ENCODE data around the gene KRTAP1-4.
"Not testable (repeated sequence)": the region's sequence is repeated elsewhere in the genome, so short reads cannot be mapped to it uniquely, and the experiment has no call there.

Gene KRTAP1-4

DNA sequence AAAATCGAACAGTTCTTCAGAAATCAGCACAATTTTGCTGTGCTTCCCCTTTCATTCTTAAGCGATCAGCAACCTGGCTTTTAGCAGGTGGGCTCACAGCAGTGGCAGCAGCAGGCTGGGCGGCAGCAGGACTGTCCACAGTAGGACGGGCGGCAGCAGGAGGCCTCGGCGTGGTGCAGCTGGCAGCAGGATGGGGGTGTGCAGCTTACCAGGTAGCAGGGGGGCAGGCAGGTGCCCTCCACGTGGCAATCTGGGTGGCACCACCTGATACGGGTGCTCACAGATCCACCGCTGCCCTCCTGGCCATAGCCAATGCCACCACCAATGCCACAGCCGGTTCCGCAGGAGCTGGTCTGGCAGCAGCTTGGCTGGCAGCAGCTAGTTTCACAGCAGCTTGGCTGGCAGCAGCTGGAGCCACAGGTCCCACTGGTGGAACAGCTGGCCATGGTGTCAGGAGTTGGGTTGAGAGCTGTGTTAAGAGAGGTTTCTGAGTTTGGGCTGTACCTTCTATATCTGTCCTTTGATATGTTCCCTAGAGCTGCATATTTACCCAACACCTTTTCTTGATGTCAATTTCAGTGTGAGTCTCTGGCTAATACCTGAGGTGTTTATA, at the start of gene KRTAP1-4:
KRTAP1-4 (minus strand) TSS at position 563 of the 613 bp plus-strand sequence; CDS start at position 446, 117 bp downstream.
- Histone ChIP-seq H3K4me3 (ENCODE audit: insufficient read length, low read depth) (no peak within 1 kb of the TSS), H3K9me3 (ENCODE audit: insufficient read depth, low read length) (no peaks in the 10 kb centered on the region), H3K27me3 (ENCODE audit: insufficient read depth, insufficient read length) (no peaks in the 10 kb centered on the region), H3K9ac (ENCODE audit: insufficient read length, low read depth) (no peak within 1 kb of the TSS), H3K36me3 (ENCODE audit: insufficient read depth, insufficient read length, low read length) (no peaks in the 10 kb centered on the region), H3K4me1 (ENCODE audit: insufficient read depth, insufficient read length) (no peaks in the 10 kb centered on the region)
- DNase-seq (ENCODE audit: low read depth, low spot score): no peak
- no peak for TF ChIP-seq YY1 (IDR thresholded peaks at IDR 0.05; ENCODE audit: insufficient read depth, insufficient read length)

- no peaks in the 10 kb centered on the region for H3K27me3 ChIP-seq (ENCODE audit: insufficient read depth, insufficient read length)
- TF ChIP-seq SUZ12 (IDR thresholded peaks at IDR 0.05; ENCODE audit: extremely low read depth, insufficient read depth, insufficient read length) (no peak), YY1 (IDR thresholded peaks at IDR 0.05; ENCODE audit: insufficient read depth, insufficient read length) (no peak), ZNF274 (IDR thresholded peaks at IDR 0.05; ENCODE audit: low read depth, low read length) (no peak)
Measured at GRCh38 chr17:41076788-41077187, 46.8 kb upstream of the KRTAP1-4 start.

DNA sequence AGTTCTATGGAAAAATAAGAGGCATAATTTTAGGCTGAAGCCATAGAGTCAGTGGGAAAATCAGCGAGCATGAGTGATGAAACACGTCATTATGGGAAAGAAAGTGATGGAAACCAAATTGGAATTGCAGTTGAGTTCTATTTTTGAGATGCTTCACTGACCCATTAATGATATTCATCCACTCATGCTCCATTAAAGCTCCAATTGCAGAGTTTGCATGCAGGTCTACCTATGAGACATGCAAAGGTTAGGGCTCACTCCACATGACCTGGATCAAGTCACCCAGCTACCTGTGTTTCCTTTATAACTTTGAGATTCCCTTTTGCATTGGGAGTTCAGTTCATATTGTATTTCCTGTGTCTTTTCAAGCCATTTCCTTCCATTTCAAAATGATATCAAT, 43.7 kb upstream of the KRTAP1-4 start:
- no peak overlapping the region for H3K9ac ChIP-seq (ENCODE audit: insufficient read length, low read depth)
- no peaks in the 10 kb centered on the region for H3K9me3 ChIP-seq (ENCODE audit: insufficient read depth, low read length)
- TF ChIP-seq ZNF274 (IDR thresholded peaks at IDR 0.05; ENCODE audit: low read depth, low read length): no peak
- no peak for TF ChIP-seq YY1 (IDR thresholded peaks at IDR 0.05; ENCODE audit: insufficient read depth, insufficient read length)
- no peak for TF ChIP-seq SUZ12 (IDR thresholded peaks at IDR 0.05; ENCODE audit: extremely low read depth, insufficient read depth, insufficient read length)
- H3K4me1 ChIP-seq (ENCODE audit: insufficient read depth, insufficient read length): no peaks in the 10 kb centered on the region
- H3K4me3 ChIP-seq (ENCODE audit: insufficient read length, low read depth): no peak overlapping the region
- no peaks in the 10 kb centered on the region for H3K36me3 ChIP-seq (ENCODE audit: insufficient read depth, insufficient read length, low read length)
- no peak for DNase-seq (ENCODE audit: low read depth, low spot score)
- no peaks in the 10 kb centered on the region for H3K27me3 ChIP-seq (ENCODE audit: insufficient read depth, insufficient read length)

More at GRCh38 chr17:41076788-41077187, 46.8 kb upstream of the KRTAP1-4 start:
- DNase-seq (ENCODE audit: low read depth, low spot score): no peak
- H3K36me3 ChIP-seq (ENCODE audit: insufficient read depth, insufficient read length, low read length): no peaks in the 10 kb centered on the region
- H3K9me3 ChIP-seq (ENCODE audit: insufficient read depth, low read length): no peaks in the 10 kb centered on the region
- no peak overlapping the region for H3K4me3 ChIP-seq (ENCODE audit: insufficient read length, low read depth)
- H3K4me1 ChIP-seq (ENCODE audit: insufficient read depth, insufficient read length): no peaks in the 10 kb centered on the region
- no peak overlapping the region for H3K9ac ChIP-seq (ENCODE audit: insufficient read length, low read depth)

- Histone ChIP-seq H3K36me3 (ENCODE audit: insufficient read depth, insufficient read length, low read length) (no peaks in the 10 kb centered on the region), H3K27me3 (ENCODE audit: insufficient read depth, insufficient read length) (no peaks in the 10 kb centered on the region), H3K9ac (ENCODE audit: insufficient read length, low read depth) (no peak overlapping the region), H3K4me1 (ENCODE audit: insufficient read depth, insufficient read length) (no peaks in the 10 kb centered on the region), H3K4me3 (ENCODE audit: insufficient read length, low read depth) (no peak overlapping the region), H3K9me3 (ENCODE audit: insufficient read depth, low read length) (no peaks in the 10 kb centered on the region)
- TF ChIP-seq YY1 (IDR thresholded peaks at IDR 0.05; ENCODE audit: insufficient read depth, insufficient read length) (no peak), SUZ12 (IDR thresholded peaks at IDR 0.05; ENCODE audit: extremely low read depth, insufficient read depth, insufficient read length) (no peak), ZNF274 (IDR thresholded peaks at IDR 0.05; ENCODE audit: low read depth, low read length) (no peak)
- DNase-seq (ENCODE audit: low read depth, low spot score): no peak
Measured at GRCh38 chr17:41071606-41072360, 41.8 kb upstream of the KRTAP1-4 start.

- DNase-seq (ENCODE audit: low read depth, low spot score): no peak
- no peak for TF ChIP-seq ZNF274 (IDR thresholded peaks at IDR 0.05; ENCODE audit: low read depth, low read length)
- H3K27me3 ChIP-seq (ENCODE audit: insufficient read depth, insufficient read length): no peaks in the 10 kb centered on the region
- H3K36me3 ChIP-seq (ENCODE audit: insufficient read depth, insufficient read length, low read length): no peaks in the 10 kb centered on the region
- H3K4me1 ChIP-seq (ENCODE audit: insufficient read depth, insufficient read length): no peaks in the 10 kb centered on the region
- H3K9me3 ChIP-seq (ENCODE audit: insufficient read depth, low read length): no peaks in the 10 kb centered on the region
- H3K9ac ChIP-seq (ENCODE audit: insufficient read length, low read depth): no peak overlapping the region
- no peak overlapping the region for H3K4me3 ChIP-seq (ENCODE audit: insufficient read length, low read depth)
Measured at GRCh38 chr17:41069031-41069430, 39.0 kb upstream of the KRTAP1-4 start.

GRCh38 chr17:41067281-41067680, 37.3 kb upstream of the KRTAP1-4 start:
- no peak for DNase-seq (ENCODE audit: low read depth, low spot score)

DNA sequence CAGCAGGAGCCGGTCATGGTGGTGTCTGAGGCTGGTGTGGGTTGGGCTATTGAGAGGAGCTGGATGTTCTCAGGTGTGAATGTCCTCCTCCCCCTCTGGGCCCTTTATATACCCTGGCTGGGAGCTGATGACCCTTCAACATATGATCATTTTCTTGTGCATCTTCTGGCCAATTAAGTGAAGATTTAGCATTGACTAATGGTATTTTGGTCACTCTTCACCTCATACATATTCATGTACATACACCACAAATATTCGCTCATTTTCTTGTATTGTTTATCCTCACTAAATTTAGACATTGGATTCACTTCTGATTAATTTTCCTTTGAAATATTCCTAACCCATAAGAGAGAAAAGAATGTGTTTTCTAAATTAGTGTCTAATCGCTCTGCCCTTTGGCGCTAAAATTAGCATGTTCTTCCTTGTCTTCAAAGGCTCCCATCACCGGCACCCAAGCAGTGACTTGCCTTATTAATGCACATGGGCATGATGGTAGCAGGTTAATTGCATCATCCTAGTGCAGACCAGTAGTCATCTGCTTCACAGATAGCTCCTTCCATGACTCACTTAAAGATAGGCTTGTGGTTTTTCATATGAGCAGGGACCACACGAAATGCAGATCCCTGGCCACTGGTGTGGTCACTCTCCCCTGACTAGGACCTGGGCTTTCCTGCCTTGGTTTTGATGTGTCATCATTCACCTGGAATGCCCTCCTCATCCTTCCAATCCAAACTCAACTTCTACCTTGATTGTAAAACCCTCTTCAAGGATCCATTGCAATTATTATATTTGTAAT, 36.0 kb upstream of the KRTAP1-4 start, which contains the start of gene KRTAP2-4:
KRTAP2-4 (minus strand) TSS at position 51 of the 796 bp plus-strand sequence; CDS start at position 17, 34 bp downstream.
- Histone ChIP-seq H3K9me3 (ENCODE audit: insufficient read depth, low read length) (no peaks in the 10 kb centered on the region), H3K36me3 (ENCODE audit: insufficient read depth, insufficient read length, low read length) (no peaks in the 10 kb centered on the region), H3K27me3 (ENCODE audit: insufficient read depth, insufficient read length) (no peaks in the 10 kb centered on the region), H3K4me1 (ENCODE audit: insufficient read depth, insufficient read length) (no peaks in the 10 kb centered on the region), H3K9ac (ENCODE audit: insufficient read length, low read depth) (no peak within 1 kb of the TSS), H3K4me3 (ENCODE audit: insufficient read length, low read depth) (no peak within 1 kb of the TSS)
- no peak for DNase-seq (ENCODE audit: low read depth, low spot score)
- TF ChIP-seq YY1 (IDR thresholded peaks at IDR 0.05; ENCODE audit: insufficient read depth, insufficient read length): no peak
- no peak for TF ChIP-seq SUZ12 (IDR thresholded peaks at IDR 0.05; ENCODE audit: extremely low read depth, insufficient read depth, insufficient read length)
- TF ChIP-seq ZNF274 (IDR thresholded peaks at IDR 0.05; ENCODE audit: low read depth, low read length): no peak

More at GRCh38 chr17:41067281-41067680, 37.3 kb upstream of the KRTAP1-4 start:
- Histone ChIP-seq H3K9me3 (ENCODE audit: insufficient read depth, low read length) (no peaks in the 10 kb centered on the region), H3K4me1 (ENCODE audit: insufficient read depth, insufficient read length) (no peaks in the 10 kb centered on the region), H3K9ac (ENCODE audit: insufficient read length, low read depth) (no peak overlapping the region), H3K27me3 (ENCODE audit: insufficient read depth, insufficient read length) (no peaks in the 10 kb centered on the region), H3K4me3 (ENCODE audit: insufficient read length, low read depth) (no peak overlapping the region), H3K36me3 (ENCODE audit: insufficient read depth, insufficient read length, low read length) (no peaks in the 10 kb centered on the region)
- TF ChIP-seq YY1 (IDR thresholded peaks at IDR 0.05; ENCODE audit: insufficient read depth, insufficient read length) (no peak), SUZ12 (IDR thresholded peaks at IDR 0.05; ENCODE audit: extremely low read depth, insufficient read depth, insufficient read length) (no peak), ZNF274 (IDR thresholded peaks at IDR 0.05; ENCODE audit: low read depth, low read length) (no peak)

- not testable (repeated sequence) for H3K36me3 ChIP-seq (ENCODE audit: insufficient read depth, insufficient read length, low read length); H3K9ac ChIP-seq (ENCODE audit: insufficient read length, low read depth); H3K27me3 ChIP-seq (ENCODE audit: insufficient read depth, insufficient read length); DNase-seq (ENCODE audit: low read depth, low spot score); H3K4me3 ChIP-seq (ENCODE audit: insufficient read length, low read depth); H3K9me3 ChIP-seq (ENCODE audit: insufficient read depth, low read length); H3K4me1 ChIP-seq (ENCODE audit: insufficient read depth, insufficient read length)
Measured at GRCh38 chr17:41065016-41065689, 35.2 kb upstream of the KRTAP1-4 start.
